Loucy (cell line): ENCODE data around the gene KRT38.

Experiments used
- H2AFZ ChIP-seq: fragments of 200-600 bp; sonication (generic); 2 replicates; pipeline ENCODE4 v1.6.0; 2016; ENCODE audit warnings: antibody characterized with exemption, mild to moderate bottlenecking, low read length, moderate library complexity
- H3F3A ChIP-seq: fragments of 200-600 bp; 2 replicates; pipeline ENCODE4 v1.6.0; 2016; ENCODE audit warnings: antibody characterized with exemption, low read depth, mild to moderate bottlenecking
- H3K27me3 ChIP-seq: fragments of 200-600 bp; sonication (generic); 2 replicates; pipeline ENCODE4 v1.6.1; 2014; ENCODE audit warnings: low read length, mild to moderate bottlenecking; ENCODE audit not compliant: insufficient read depth, poor library complexity, severe bottlenecking
- H3K36me3 ChIP-seq: fragments of 200-600 bp; sonication (generic); 2 replicates; pipeline ENCODE4 v1.6.1; 2016; ENCODE audit warnings: low read length; ENCODE audit not compliant: insufficient read depth
- H3K4me1 ChIP-seq: fragments of 200-600 bp; sonication (generic); 2 replicates; pipeline ENCODE4 v1.5.1; 2014; ENCODE audit warnings: low read length, mild to moderate bottlenecking; ENCODE audit not compliant: insufficient read depth, poor library complexity, severe bottlenecking
- H3K4me2 ChIP-seq: fragments of 200-600 bp; sonication (generic); 2 replicates; pipeline ENCODE4 v1.6.0; 2014; ENCODE audit warnings: antibody characterized with exemption, low read length, low read depth, mild to moderate bottlenecking; ENCODE audit not compliant: poor library complexity, severe bottlenecking
- H3K4me3 ChIP-seq: fragments of 200-600 bp; sonication (generic); 2 replicates; pipeline ENCODE4 v1.5.1; 2014; ENCODE audit warnings: low read length, mild to moderate bottlenecking, mixed read lengths; ENCODE audit not compliant: poor library complexity, severe bottlenecking
- H3K79me2 ChIP-seq: fragments of 200-600 bp; sonication (generic); 2 replicates; pipeline ENCODE4 v1.6.1; 2014; ENCODE audit warnings: low read length; ENCODE audit not compliant: insufficient read depth
- H3K9ac ChIP-seq: fragments of 200-600 bp; sonication (generic); 2 replicates; pipeline ENCODE4 v1.6.0; 2014; ENCODE audit warnings: mild to moderate bottlenecking, low read depth, low read length, moderate library complexity; ENCODE audit not compliant: poor library complexity, severe bottlenecking
- H3K9me2 ChIP-seq: fragments of 200-600 bp; sonication (generic); replicated peaks from 2 replicates; pipeline ENCODE4 v1.6.1; 2016; ENCODE audit warnings: low read depth, low read length, mixed read lengths
- H3K9me3 ChIP-seq: fragments of 200-600 bp; sonication (generic); 2 replicates; pipeline ENCODE4 v1.6.1; 2014; ENCODE audit warnings: mild to moderate bottlenecking, antibody characterized with exemption, low read length, low read depth; ENCODE audit not compliant: insufficient read depth
- H4K20me1 ChIP-seq: fragments of 200-600 bp; sonication (generic); 2 replicates; pipeline ENCODE4 v1.6.0; 2014; ENCODE audit warnings: antibody characterized with exemption, low read length, mild to moderate bottlenecking; ENCODE audit not compliant: insufficient read depth, poor library complexity, severe bottlenecking
- CTCF ChIP-seq: fragments of 200-600 bp; sonication (generic); conservative IDR thresholded peaks from 2 replicates; pipeline ENCODE4 v1.5.1; 2014; ENCODE audit warnings: mild to moderate bottlenecking, antibody characterized with exemption, low read length
- EZH2phosphoT487 ChIP-seq: fragments of 200-600 bp; IDR thresholded peaks from 2 replicates; pipeline ENCODE4 v1.6.1; 2018; ENCODE audit warnings: antibody characterized with exemption, mild to moderate bottlenecking, moderate library complexity, borderline replicate concordance

Gene KRT38

DNA sequence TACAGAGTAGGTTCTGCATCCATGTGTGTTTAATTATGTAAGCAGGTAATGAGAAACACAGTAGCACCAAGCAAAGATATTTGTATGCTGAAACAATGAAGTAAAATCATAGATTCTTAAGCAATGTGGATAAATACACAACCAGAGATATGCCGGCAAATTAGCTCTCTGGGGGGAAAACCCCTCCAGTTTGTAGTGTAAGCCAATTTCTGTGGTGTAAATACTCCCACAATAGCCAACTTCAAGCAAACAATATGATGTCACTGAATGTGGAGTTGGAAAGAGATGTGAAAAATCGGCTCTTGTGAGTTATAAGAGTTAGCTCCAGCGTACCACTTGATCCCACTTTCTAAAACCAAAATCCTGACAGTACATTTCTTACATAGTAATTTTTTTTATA, 3.9 kb upstream of the KRT38 start:
- H3K4me3 ChIP-seq, result no peak overlapping the region
- no peak overlapping the region for H3K4me2 ChIP-seq
- no peaks in the 10 kb centered on the region for H3K9me2 ChIP-seq
- H3K9ac ChIP-seq, result no peak overlapping the region
- no peak for TF ChIP-seq CTCF
- no peak for TF ChIP-seq EZH2phosphoT487
- no peak overlapping the region for H2AFZ ChIP-seq
- H3K9me3 ChIP-seq, result no peaks in the 10 kb centered on the region
- no peaks in the 10 kb centered on the region for H3K79me2 ChIP-seq
- H3F3A ChIP-seq, result no peaks in the 10 kb centered on the region
- no peaks in the 10 kb centered on the region for H3K36me3 ChIP-seq
- peaks cover 12% of the 10 kb centered on the region for H3K27me3 ChIP-seq
- H4K20me1 ChIP-seq, result no peaks in the 10 kb centered on the region
- H3K4me1 ChIP-seq, result no peaks in the 10 kb centered on the region

- H3K79me2 ChIP-seq, result no peaks in the 10 kb centered on the region
- no peaks in the 10 kb centered on the region for H3K9me2 ChIP-seq
- H3F3A ChIP-seq, result no peaks in the 10 kb centered on the region
- H2AFZ ChIP-seq, result no peak overlapping the region
- H3K9me3 ChIP-seq, result no peaks in the 10 kb centered on the region
- H3K4me2 ChIP-seq, result no peak overlapping the region
- H3K4me1 ChIP-seq, result no peaks in the 10 kb centered on the region
- TF ChIP-seq CTCF (no peak), EZH2phosphoT487 (no peak)
- peaks cover 12% of the 10 kb centered on the region for H3K27me3 ChIP-seq
- H3K36me3 ChIP-seq, result no peaks in the 10 kb centered on the region
- H3K4me3 ChIP-seq, result no peak overlapping the region
- H3K9ac ChIP-seq, result no peak overlapping the region
- H4K20me1 ChIP-seq, result no peaks in the 10 kb centered on the region
These were observed 3.4 kb upstream of the KRT38 start for GRCh38 chr17:41444186-41444585.

DNA sequence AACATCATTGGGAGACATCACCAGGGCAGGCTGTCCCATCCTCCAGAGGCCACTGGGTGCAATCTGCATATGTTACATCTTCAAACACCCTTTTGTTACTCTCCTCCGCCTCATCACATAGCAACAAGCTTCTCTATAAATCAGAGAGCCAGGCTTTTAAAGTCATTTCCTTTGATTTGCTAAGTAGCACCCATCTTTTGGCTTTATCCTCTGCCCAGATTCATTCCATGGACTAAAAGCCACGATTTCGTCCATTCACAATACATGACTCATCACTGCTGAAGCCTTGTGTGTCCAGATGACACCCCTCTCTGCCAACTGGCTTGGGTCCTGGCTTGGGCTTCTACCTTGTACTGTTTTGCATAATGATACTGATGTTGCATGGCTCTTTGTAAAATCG, 2.0 kb upstream of the KRT38 start:
- H3K27me3 ChIP-seq, result peaks cover 12% of the 10 kb centered on the region
- no peak overlapping the region for H3K4me3 ChIP-seq
- H2AFZ ChIP-seq, result no peak overlapping the region
- no peaks in the 10 kb centered on the region for H3F3A ChIP-seq
- H3K9me2 ChIP-seq, result no peaks in the 10 kb centered on the region
- H3K4me2 ChIP-seq, result no peak overlapping the region
- no peaks in the 10 kb centered on the region for H3K9me3 ChIP-seq
- no peak overlapping the region for H3K9ac ChIP-seq
- H3K79me2 ChIP-seq, result no peaks in the 10 kb centered on the region
- H3K36me3 ChIP-seq, result no peaks in the 10 kb centered on the region
- no peaks in the 10 kb centered on the region for H4K20me1 ChIP-seq
- TF ChIP-seq EZH2phosphoT487, result no peak
- TF ChIP-seq CTCF, result no peak
- H3K4me1 ChIP-seq, result no peaks in the 10 kb centered on the region
